NOMO-1 (cell line): ENCODE measurements around the gene IZUMO1.
"Not testable (repeated sequence)": the region's sequence is repeated elsewhere in the genome, so short reads cannot be mapped to it uniquely, and the experiment has no call there.

Experiments used
- DNase-seq, 2 experiments: peaks; one replicate each; lab custom pipeline; 2025; ENCODE audit not compliant: unreplicated experiment in 2 of 2; lab: John Stamatoyannopoulos, UW

IZUMO1 gene

GRCh38 chr19:48746738-48747575 is at the start of gene IZUMO1:
TSS of gene IZUMO1 (minus strand) at chr19:48746909. CDS start at chr19:48745859, 1,050 bp downstream.
- peak; percentile 87 to 88 for DNase-seq

- no peak for DNase-seq
These were observed 49.0 kb upstream of the IZUMO1 start for GRCh38 chr19:48795685-48796070.

GRCh38 chr19:48795055-48795684 is 48.5 kb upstream of the IZUMO1 start:
- DNase-seq = peak; percentile 76 to 87

- DNase-seq = no peak
These were observed 47.6 kb upstream of the IZUMO1 start for GRCh38 chr19:48794291-48794690.

- no peak for DNase-seq
These were observed 46.6 kb upstream of the IZUMO1 start for GRCh38 chr19:48793271-48793670.

GRCh38 chr19:48787331-48787730 is 40.6 kb upstream of the IZUMO1 start:
- not testable (repeated sequence) for DNase-seq

GRCh38 chr19:48786422-48786821 is 39.7 kb upstream of the IZUMO1 start:
- DNase-seq = not testable (repeated sequence)

GRCh38 chr19:48784527-48784926 is 37.8 kb upstream of the IZUMO1 start:
- DNase-seq = no peak

GRCh38 chr19:48780631-48781391 is 34.1 kb upstream of the IZUMO1 start:
- DNase-seq = peak; percentile 8 to 30

GRCh38 chr19:48779636-48780035 is 32.9 kb upstream of the IZUMO1 start:
- DNase-seq = no peak

- DNase-seq = no peak
These were observed 31.0 kb upstream of the IZUMO1 start for GRCh38 chr19:48777720-48778119.

- DNase-seq = no peak
These were observed 30.4 kb upstream of the IZUMO1 start for GRCh38 chr19:48777139-48777538.

GRCh38 chr19:48772503-48772953 is 25.8 kb upstream of the IZUMO1 start:
- no peak for DNase-seq

- no peak for DNase-seq
These were observed 24.2 kb upstream of the IZUMO1 start for GRCh38 chr19:48770734-48771472.

GRCh38 chr19:48770266-48770665 is 23.6 kb upstream of the IZUMO1 start:
- no peak for DNase-seq

GRCh38 chr19:48768994-48769713 is 22.4 kb upstream of the IZUMO1 start:
- peak; percentile 23 to 68 for DNase-seq

- DNase-seq = not testable (repeated sequence)
These were observed 21.6 kb upstream of the IZUMO1 start for GRCh38 chr19:48768171-48768753.

GRCh38 chr19:48765816-48766215 is 19.1 kb upstream of the IZUMO1 start:
- not testable (repeated sequence) for DNase-seq

GRCh38 chr19:48760504-48761205 is 13.9 kb upstream of the IZUMO1 start:
- no peak for DNase-seq
